Stimulated activated CD4-positive, alpha-beta T cell treated with anti-CD3 and anti-CD28 coated beads, Interleukin-2, amount 100 ng/mL, for 24 hours (primary cell): ENCODE measurements around the gene PREX1.

Experiments
- DNase-seq, 2 donors: peaks; one replicate each; pipeline ENCODE4 v3.0.0-alpha.2; 2020

PREX1 gene

GRCh38 chr20:48649868-48650267 is 177.9 kb downstream of the PREX1 start:
- no peak for DNase-seq

DNA sequence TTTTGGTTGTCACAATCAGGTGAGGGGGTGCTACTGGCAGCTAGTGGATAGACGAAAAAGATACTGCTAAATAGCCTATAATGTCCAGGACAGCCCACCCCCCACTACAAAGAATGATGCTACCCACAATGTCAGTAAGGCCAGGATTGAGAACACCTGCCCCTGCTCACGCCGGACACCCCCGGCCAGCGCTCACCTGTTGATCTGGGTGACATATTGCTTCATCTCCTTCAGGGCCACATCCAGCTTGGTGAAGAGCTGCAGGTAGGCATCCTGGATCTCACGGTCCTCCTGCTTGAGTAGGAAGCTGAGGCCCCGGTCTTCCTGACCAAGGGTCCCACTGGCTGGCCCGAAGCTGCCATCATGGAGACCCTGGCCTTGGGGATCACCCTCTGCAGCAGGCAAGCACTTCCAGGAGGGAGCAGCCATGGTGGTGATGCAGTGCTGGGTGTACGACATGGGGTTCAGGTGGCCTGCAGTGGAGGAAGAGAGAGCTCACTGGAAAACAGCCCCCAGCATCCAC is 178.6 kb downstream of the PREX1 start:
- no peak for DNase-seq

- DNase-seq, result no peak
Observed at GRCh38 chr20:48648482-48649051, 179.2 kb downstream of the PREX1 start.

- DNase-seq, result no peak
Observed at GRCh38 chr20:48647858-48648257, 179.9 kb downstream of the PREX1 start.

- no peak for DNase-seq
Observed at GRCh38 chr20:48645666-48646065, 182.1 kb downstream of the PREX1 start.

DNA sequence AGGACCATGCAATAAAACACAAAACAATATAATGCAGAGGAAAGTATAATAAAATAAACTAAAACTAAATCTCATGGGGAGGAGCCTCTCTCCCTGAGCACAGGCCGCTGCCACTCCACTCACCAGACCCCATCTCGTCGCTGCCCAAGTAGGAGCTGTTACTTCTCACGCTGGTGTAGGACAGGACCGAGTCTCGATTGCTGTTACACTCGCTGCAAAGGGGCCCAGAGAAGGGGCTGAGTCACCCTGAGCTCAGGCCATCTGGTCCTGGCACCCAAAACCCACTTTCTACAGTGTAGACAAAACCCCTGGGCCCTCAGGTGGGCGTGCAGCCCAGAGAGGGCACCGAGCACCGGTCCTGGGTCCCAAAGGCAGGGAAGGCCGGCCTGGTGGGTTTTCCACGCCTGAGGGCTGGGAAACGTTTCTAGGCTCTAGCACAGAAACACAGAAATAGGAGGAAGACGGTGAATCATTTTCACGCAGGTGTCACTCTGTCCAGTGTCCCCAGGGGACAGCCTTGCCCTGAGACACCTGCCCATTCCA is 183.4 kb downstream of the PREX1 start:
- no peak for DNase-seq

DNA sequence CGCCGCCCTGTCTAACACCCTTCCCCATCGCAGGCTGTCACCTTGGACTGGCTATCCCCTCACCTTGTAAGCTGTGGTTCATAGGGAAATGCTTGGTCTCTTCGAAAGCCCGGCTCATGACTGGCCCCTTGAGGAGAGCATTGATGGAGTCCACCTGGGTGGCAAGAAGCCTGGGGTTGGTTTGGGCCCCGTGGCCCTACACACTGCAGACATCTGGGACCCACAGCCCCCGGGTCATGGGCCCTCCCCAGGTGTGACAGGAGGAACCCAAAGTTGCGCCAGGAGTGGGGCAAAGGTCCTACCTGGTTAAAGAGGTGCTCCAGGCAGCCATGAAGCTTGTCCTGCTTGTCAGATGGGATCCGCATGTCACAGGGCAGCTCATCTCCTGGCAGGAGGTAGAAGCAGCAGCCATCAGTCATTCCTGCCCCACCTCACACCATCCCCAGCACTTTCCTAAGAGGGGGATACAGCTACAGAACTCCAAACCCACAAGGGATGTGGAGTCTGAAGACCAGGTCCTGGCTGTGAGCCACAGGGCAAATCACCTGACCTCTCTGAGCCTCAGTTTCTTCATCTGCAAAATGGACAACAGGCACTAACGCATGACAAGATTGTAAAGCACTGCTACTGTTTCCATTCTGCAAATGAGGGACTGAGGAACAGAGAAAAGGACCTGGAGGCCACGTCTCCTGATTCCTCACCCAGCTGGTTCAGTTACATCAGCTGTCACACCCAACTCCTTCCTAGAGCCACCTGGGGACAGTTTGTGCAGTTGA is 185.5 kb downstream of the PREX1 start:
- DNase-seq, result no peak

GRCh38 chr20:48640871-48641270 is 186.9 kb downstream of the PREX1 start:
- DNase-seq, result no peak

DNA sequence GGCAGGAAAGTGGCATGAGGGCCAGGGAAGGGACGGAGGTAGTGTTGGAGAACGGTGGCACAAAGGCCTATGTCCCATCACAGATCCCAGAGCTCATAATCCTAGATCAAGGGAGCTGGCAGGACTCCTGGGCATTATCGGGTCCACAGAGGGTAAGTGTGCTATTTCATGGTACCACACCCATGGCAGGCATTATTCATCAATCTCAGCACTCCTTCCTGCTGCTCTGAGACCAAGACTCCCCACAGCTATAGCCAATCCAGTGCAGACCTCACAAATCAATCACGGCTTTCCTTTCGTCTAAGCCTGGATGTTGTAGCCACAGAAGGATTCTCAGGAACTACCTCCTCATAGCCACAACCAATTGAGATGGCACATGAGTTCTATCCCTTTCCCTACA is 187.9 kb downstream of the PREX1 start:
- DNase-seq, result no peak

DNA sequence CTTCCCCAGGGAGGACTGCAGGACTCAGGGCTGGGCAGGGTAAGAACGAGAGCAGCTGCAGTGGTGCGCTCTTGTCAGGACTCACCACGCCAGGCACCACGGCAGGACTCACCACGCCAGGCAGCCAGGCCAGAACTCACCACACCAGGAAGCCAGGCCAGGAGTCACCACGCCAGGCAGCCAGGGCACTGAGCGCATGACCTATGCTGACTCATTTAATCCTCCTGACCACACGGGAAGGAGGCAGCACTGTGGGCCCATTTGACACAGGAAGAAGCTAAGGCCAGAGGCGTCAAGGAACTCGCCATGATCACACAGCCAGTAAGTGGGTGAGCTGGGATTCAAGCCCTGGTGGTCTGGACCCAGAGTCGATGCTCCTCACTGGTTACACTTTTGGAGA is 189.3 kb downstream of the PREX1 start:
- DNase-seq, result no peak

DNA sequence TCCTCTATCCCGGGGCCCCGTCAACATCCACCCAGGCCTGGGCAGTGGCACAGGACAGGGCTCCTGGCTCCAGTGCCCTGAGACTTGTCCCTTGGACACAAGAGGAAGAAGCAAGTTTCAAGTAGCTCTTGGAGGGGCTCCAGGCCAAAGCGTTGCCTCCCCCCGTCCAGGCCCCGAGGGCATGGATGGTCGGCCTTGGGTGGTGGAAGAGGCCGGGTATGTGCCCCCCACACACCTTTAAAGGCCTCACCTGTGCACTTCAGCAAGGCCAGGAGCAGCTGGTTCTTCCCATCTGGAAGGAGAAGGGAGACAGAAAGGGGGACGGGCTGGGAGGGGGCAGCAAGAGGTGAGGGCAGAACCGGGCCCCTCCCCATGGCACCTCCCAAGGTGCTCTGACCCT is 190.3 kb downstream of the PREX1 start:
- DNase-seq, result no peak

DNA sequence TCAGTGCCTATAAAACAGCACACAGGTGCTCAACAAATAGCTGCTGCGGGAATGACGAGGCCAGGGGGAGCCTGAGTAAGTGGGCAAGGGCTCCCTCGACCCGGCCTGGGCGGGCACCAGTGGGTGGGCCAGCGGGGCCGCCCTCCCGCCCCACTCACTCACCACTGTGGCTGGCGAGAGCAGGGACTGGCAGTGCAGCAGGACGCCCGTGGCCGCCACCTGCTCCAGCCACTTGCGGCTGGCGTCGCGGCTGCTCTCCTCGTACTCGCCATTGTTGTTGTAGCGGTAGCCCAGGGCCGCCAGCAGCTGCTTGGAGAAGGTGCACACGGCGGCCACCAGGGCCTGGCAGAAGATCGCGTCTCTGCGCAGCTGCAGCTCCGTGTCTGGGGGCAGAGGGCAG is 191.5 kb downstream of the PREX1 start:
- DNase-seq, result no peak

GRCh38 chr20:48635791-48636267 is 192.0 kb downstream of the PREX1 start:
- DNase-seq, result peak; percentile 75 to 80

DNA sequence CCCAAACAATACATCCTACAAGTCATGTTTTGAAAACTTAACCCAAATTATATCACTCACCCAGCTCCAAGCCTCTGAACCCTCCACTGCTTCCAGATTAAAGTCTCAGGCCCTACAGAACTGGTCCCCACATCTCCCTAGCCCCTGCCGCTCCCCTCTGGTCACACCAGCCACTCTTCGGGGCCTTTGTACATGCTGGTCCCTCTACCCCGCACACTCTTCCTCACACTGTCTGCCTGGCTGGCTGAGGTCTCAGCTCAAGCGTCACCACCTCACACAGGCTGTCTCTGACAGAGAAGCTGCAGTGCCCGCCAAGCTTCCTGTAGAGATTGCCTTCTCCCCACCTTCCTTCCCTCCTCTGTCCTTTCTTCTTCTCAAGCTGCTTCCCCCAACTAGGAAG is 192.4 kb downstream of the PREX1 start:
- DNase-seq, result no peak

- DNase-seq, result no peak
Observed at GRCh38 chr20:48634641-48635040, 193.2 kb downstream of the PREX1 start.

DNA sequence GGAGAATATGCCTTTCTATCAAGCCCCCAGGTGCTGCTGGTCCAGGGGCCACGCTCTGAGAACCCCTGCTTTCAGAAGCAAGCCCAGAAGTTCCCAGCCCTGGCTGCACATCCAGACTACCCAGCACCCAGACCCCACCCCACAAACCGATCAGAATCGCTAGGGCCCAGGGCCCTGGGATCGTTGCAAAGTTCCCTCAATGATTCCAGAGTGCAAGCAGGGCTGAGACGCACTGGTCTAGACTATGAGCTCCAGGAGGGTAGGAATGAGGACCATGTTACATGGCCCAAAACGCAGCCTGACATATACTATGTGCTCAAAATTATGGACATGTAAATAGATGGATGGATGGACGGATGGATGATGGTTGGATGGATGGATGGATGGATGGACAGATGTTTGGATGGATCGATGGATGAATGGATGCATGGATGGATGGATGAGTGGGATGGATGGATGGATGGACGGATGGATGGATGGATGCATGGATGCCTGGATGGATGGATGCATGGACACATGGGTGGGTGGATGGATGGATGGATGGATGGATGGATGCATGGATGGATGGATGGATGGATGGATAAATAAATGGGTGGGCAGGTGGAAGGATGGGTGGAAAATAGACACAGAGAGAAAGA is 194.1 kb downstream of the PREX1 start:
- DNase-seq, result no peak

- DNase-seq, result no peak
Observed at GRCh38 chr20:48632825-48633619, 194.8 kb downstream of the PREX1 start.

DNA sequence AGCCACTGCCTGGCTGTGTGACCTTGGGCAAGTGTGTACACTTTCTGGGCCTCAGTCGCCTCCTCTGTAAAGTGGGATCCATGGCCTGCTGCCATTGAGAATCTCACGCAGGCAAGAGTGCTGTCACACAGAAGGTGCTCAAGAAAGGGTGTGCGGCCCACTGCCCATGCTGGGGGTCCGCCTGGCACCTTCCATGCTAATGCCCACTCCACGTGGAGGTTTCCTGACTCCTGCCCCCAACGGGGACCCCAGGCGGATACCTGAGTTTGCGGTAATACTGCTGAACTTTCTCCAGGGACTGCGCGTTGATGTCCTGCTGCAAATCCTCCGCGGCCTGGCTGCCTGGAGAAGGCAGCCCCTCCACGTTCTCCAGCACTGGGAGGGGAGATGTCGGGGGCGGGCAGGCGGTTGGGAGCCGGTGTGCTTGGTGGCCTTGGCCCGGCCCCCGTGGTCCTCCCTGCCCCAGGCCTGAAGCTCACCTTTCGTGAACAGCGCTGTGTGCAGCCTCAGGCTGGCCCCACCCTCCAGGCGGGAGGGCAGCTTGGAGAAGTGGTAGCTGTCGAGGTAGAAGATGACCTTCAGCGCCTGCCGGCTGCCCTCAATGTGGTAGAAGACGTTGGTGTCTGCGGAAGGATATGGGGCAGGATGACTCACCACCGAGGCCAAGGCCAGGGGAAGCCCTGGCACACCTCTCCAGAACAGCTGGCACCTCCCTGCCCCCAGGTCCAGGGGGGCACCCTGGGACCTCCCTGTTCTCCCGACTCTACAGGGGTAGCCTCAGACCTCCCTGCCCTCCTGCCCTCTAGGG is 195.6 kb downstream of the PREX1 start:
- DNase-seq, result no peak

DNA sequence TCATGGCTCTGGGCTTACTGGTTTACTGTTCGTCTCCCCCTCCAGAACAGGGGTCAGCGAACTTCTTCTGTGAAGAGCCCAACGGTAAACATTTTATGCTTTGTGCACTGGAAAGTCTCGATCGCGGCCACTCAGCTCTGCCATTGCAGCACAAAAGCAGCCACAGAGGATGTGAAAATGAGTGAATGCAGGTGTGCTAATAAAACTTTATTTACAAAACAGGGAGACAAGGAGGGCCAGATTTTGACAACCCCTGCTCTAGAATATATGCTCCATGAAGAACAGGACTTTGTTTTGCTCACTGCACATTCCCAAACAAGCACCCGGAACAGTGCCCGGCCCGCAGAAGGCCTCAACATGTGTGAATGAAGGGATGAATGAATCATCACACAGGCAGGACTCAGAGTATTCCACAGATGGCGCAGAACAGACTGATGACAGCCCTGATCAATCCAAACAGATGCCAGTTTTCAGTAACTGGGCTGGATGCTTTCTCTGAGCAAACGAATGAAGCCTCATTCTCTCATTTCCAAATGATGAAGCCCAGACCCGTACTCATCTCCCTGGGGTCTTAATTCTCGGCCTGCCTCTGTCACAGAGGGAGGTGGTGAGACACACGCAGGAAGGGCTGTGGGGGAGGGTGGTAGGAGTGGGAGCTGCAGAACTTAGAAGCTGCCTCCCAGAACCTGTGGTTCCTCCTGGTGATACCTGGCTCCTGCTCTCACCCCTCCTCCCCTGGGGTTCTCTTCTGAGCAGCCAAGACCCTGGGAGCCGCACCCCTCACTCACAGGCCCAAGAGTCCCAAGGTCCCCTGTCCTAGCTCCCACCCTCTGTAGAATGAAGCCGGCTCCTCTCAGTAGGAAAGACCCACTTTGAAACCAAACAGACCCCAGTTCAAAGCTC is 196.4 kb downstream of the PREX1 start:
- no peak for DNase-seq

GRCh38 chr20:48630342-48631075 is 197.3 kb downstream of the PREX1 start:
- no peak for DNase-seq
